Naive B cell (primary cell): ENCODE measurements around the gene SYCP2L. TPM values are rescaled to one million over a fixed set of nuclear protein-coding genes. Genes with fewer than 3 reads are reported as not detected.
"Not testable (repeated sequence)": the region's sequence is repeated elsewhere in the genome, so short reads cannot be mapped to it uniquely, and the experiment has no call there.

Source experiments
- ATAC-seq, 2 donors: fragments of 150-1000 bp; cut with Tn5 transposase; 2 replicates each; pipeline ENCODE4 v1.10.0; 2021; ENCODE audit warnings: low read depth in 2 of 2, mild to moderate bottlenecking in 2 of 2, moderate library complexity in 2 of 2
- DNase-seq: peaks from one replicate; pipeline ENCODE4 v3.0.0; 2022
- H3K27ac Mint-ChIP-seq, 6 donors: one replicate each; pipeline ENCODE4 v1.8.0; 2020 to 2022; ENCODE audit warnings: mild to moderate bottlenecking in 6 of 6, mixed read lengths in 6 of 6, moderate library complexity in 5 of 6, inconsistent platforms in 2 of 6
- H3K27me3 Mint-ChIP-seq, 3 donors: one replicate each; pipeline ENCODE4 v1.8.0; 2021 to 2022; ENCODE audit warnings: mixed read lengths in 3 of 3, mild to moderate bottlenecking in 1 of 3
- H3K36me3 Mint-ChIP-seq, 2 donors: one replicate each; pipeline ENCODE4 v1.8.0; 2020 to 2022; ENCODE audit warnings: mixed read lengths in 2 of 2, inconsistent platforms in 1 of 2, mild to moderate bottlenecking in 1 of 2
- H3K4me1 Mint-ChIP-seq, 3 donors: one replicate each; pipeline ENCODE4 v1.8.0; 2020 to 2022; ENCODE audit warnings: mixed read lengths in 3 of 3, inconsistent platforms in 1 of 3, mild to moderate bottlenecking in 1 of 3, moderate library complexity in 1 of 3
- H3K4me3 Mint-ChIP-seq, 8 donors: one replicate each; pipeline ENCODE4 v1.8.0; 2020 to 2022; ENCODE audit warnings: mild to moderate bottlenecking in 8 of 8, mixed read lengths in 8 of 8, moderate library complexity in 8 of 8, inconsistent platforms in 2 of 8
- H3K9me3 Mint-ChIP-seq, 7 donors: one replicate each; pipeline ENCODE4 v1.8.0; 2020 to 2022; ENCODE audit warnings: mixed read lengths in 7 of 7, mild to moderate bottlenecking in 5 of 7, inconsistent platforms in 2 of 7, moderate library complexity in 1 of 7
- polyA plus RNA-seq, 6 donors: library from polyadenylated mRNA; unstranded; fragments of 300-500 nt; fragmentation: Illumina TruSeq; gene quantifications; one replicate each; pipeline ENCODE4 v1.2.3, GENCODE V29; 2021; ENCODE audit warnings: low read depth in 6 of 6

Gene SYCP2L
- polyA plus RNA-seq, 6 donors from 2014 or later = not detected

- Mint-ChIP-seq H3K27ac (peak overlapping the region in 1 of 6 donors; percentile 38), H3K9me3 (no peaks in the 10 kb centered on the region), H3K4me1 (no peaks in the 10 kb centered on the region), H3K4me3 (no peak overlapping the region), H3K27me3 (peaks cover 0 to 12% (median 0%) of the 10 kb centered on the region in 3 donors), H3K36me3 (no peaks in the 10 kb centered on the region)
- ATAC-seq (no peak), DNase-seq (no peak)
Measured at GRCh38 chr6:10861086-10861485, 25.8 kb upstream of the SYCP2L start.

GRCh38 chr6:10862361-10862760 is 24.5 kb upstream of the SYCP2L start:
- ATAC-seq = no peak
- no peaks in the 10 kb centered on the region for H3K36me3 Mint-ChIP-seq
- peaks cover 0 to 5% (median 0%) of the 10 kb centered on the region in 3 donors for H3K27me3 Mint-ChIP-seq

GRCh38 chr6:10863031-10863430 is 23.8 kb upstream of the SYCP2L start:
- H3K36me3 Mint-ChIP-seq, H3K27me3 Mint-ChIP-seq, DNase-seq, H3K27ac Mint-ChIP-seq, H3K9me3 Mint-ChIP-seq, ATAC-seq, H3K4me3 Mint-ChIP-seq, H3K4me1 Mint-ChIP-seq: not testable (repeated sequence)

More at GRCh38 chr6:10862361-10862760, 24.5 kb upstream of the SYCP2L start:
- peaks cover 0 to 4% (median 0%) of the 10 kb centered on the region in 7 donors for H3K9me3 Mint-ChIP-seq
- DNase-seq = no peak
- H3K4me1 Mint-ChIP-seq = no peaks in the 10 kb centered on the region
- no peak overlapping the region for H3K27ac Mint-ChIP-seq
- H3K4me3 Mint-ChIP-seq = no peak overlapping the region

GRCh38 chr6:10866709-10867108 is 20.1 kb upstream of the SYCP2L start:
- not testable (repeated sequence) for H3K4me1 Mint-ChIP-seq, H3K36me3 Mint-ChIP-seq, DNase-seq, H3K27ac Mint-ChIP-seq, H3K9me3 Mint-ChIP-seq, H3K4me3 Mint-ChIP-seq, ATAC-seq
- H3K27me3 Mint-ChIP-seq = peaks cover 3 to 20% (median 7%) of the 10 kb centered on the region in 3 donors

GRCh38 chr6:10867952-10868351 is 18.9 kb upstream of the SYCP2L start:
- no peaks in the 10 kb centered on the region for H3K4me1 Mint-ChIP-seq
- H3K27me3 Mint-ChIP-seq = peaks cover 3 to 20% (median 8%) of the 10 kb centered on the region in 3 donors
- H3K27ac Mint-ChIP-seq = no peak overlapping the region
- no peak overlapping the region for H3K4me3 Mint-ChIP-seq
- DNase-seq (no peak), ATAC-seq (no peak)
- H3K36me3 Mint-ChIP-seq = no peaks in the 10 kb centered on the region
- H3K9me3 Mint-ChIP-seq = peaks cover 0 to 7% (median 0%) of the 10 kb centered on the region in 7 donors

- ATAC-seq = no peak
- Mint-ChIP-seq H3K36me3 (no peaks in the 10 kb centered on the region), H3K4me3 (no peak overlapping the region), H3K9me3 (peaks cover 0 to 4% (median 0%) of the 10 kb centered on the region in 7 donors), H3K27ac (no peak overlapping the region), H3K4me1 (no peaks in the 10 kb centered on the region), H3K27me3 (peaks cover 27 to 39% (median 37%) of the 10 kb centered on the region in 3 donors)
- no peak for DNase-seq
Measured at GRCh38 chr6:10873374-10873773, 13.5 kb upstream of the SYCP2L start.

GRCh38 chr6:10874207-10874606 is 12.6 kb upstream of the SYCP2L start:
- Mint-ChIP-seq H3K27me3 (peaks cover 27 to 44% (median 44%) of the 10 kb centered on the region in 3 donors), H3K36me3 (no peaks in the 10 kb centered on the region), H3K27ac (peak overlapping the region in 1 of 6 donors; percentile 18), H3K4me1 (no peaks in the 10 kb centered on the region), H3K4me3 (no peak overlapping the region), H3K9me3 (peaks cover 0 to 4% (median 0%) of the 10 kb centered on the region in 7 donors)
- no peak for DNase-seq
- ATAC-seq = no peak

- H3K4me3 Mint-ChIP-seq = no peak overlapping the region
- ATAC-seq (no peak), DNase-seq (no peak)
- H3K9me3 Mint-ChIP-seq = peaks cover 0 to 3% (median 0%) of the 10 kb centered on the region in 7 donors
- H3K27ac Mint-ChIP-seq = no peak overlapping the region
- peaks cover 0 to 4% of the 10 kb centered on the region in 2 donors for H3K36me3 Mint-ChIP-seq
- H3K4me1 Mint-ChIP-seq = no peaks in the 10 kb centered on the region
- peaks cover 35 to 46% (median 44%) of the 10 kb centered on the region in 3 donors for H3K27me3 Mint-ChIP-seq
Measured at GRCh38 chr6:10875026-10875425, 11.8 kb upstream of the SYCP2L start.

GRCh38 chr6:10877012-10877411 is 9.8 kb upstream of the SYCP2L start:
- no peak overlapping the region for H3K27ac Mint-ChIP-seq
- ATAC-seq (no peak), DNase-seq (no peak)
- peaks cover 0 to 9% (median 0%) of the 10 kb centered on the region in 3 donors for H3K4me1 Mint-ChIP-seq
- H3K9me3 Mint-ChIP-seq = peaks cover 0 to 6% (median 2%) of the 10 kb centered on the region in 7 donors
- H3K4me3 Mint-ChIP-seq = no peak overlapping the region
- H3K36me3 Mint-ChIP-seq = peaks cover 0 to 9% of the 10 kb centered on the region in 2 donors
- H3K27me3 Mint-ChIP-seq = peaks cover 43 to 58% (median 53%) of the 10 kb centered on the region in 3 donors

GRCh38 chr6:10877871-10878270 is 9.0 kb upstream of the SYCP2L start:
- Mint-ChIP-seq H3K4me3 (no peak overlapping the region), H3K27ac (no peak overlapping the region), H3K4me1 (peaks cover 0 to 17% (median 4%) of the 10 kb centered on the region in 3 donors), H3K27me3 (peaks cover 52 to 65% (median 61%) of the 10 kb centered on the region in 3 donors), H3K9me3 (peaks cover 0 to 6% (median 2%) of the 10 kb centered on the region in 7 donors), H3K36me3 (peaks cover 0 to 9% of the 10 kb centered on the region in 2 donors)
- ATAC-seq = no peak
- no peak for DNase-seq

GRCh38 chr6:10880366-10880765 is 6.5 kb upstream of the SYCP2L start:
- ATAC-seq (no peak), DNase-seq (no peak)
- H3K27ac Mint-ChIP-seq = peak overlapping the region in 1 of 6 donors; percentile 32
- H3K36me3 Mint-ChIP-seq = peaks cover 0 to 9% of the 10 kb centered on the region in 2 donors
- H3K27me3 Mint-ChIP-seq = peaks cover 53 to 67% (median 58%) of the 10 kb centered on the region in 3 donors
- peaks cover 0 to 11% (median 6%) of the 10 kb centered on the region in 7 donors for H3K9me3 Mint-ChIP-seq
- H3K4me3 Mint-ChIP-seq = no peak overlapping the region
- H3K4me1 Mint-ChIP-seq = peaks cover 0 to 24% (median 4%) of the 10 kb centered on the region in 3 donors

- peaks cover 0 to 11% (median 6%) of the 10 kb centered on the region in 7 donors for H3K9me3 Mint-ChIP-seq
- peak overlapping the region in 3 of 6 donors; percentile 33 to 79 (median 51) for H3K27ac Mint-ChIP-seq
- peaks cover 8 to 35% (median 8%) of the 10 kb centered on the region in 3 donors for H3K4me1 Mint-ChIP-seq
- H3K36me3 Mint-ChIP-seq, DNase-seq, ATAC-seq: not testable (repeated sequence)
- H3K4me3 Mint-ChIP-seq = peak overlapping the region in 3 of 8 donors; percentile 47 to 70 (median 51)
- peaks cover 51 to 84% (median 62%) of the 10 kb centered on the region in 3 donors for H3K27me3 Mint-ChIP-seq
Measured at GRCh38 chr6:10882253-10882630, 4.6 kb upstream of the SYCP2L start.

- H3K27ac Mint-ChIP-seq = peak overlapping the region in 3 of 6 donors; percentile 33 to 79 (median 51)
- H3K27me3 Mint-ChIP-seq = peaks cover 56 to 87% (median 62%) of the 10 kb centered on the region in 3 donors
- peaks cover 0 to 9% of the 10 kb centered on the region in 2 donors for H3K36me3 Mint-ChIP-seq
- ATAC-seq (no peak), DNase-seq (no peak)
- peak overlapping the region in 4 of 8 donors; percentile 36 to 70 (median 49) for H3K4me3 Mint-ChIP-seq
- H3K9me3 Mint-ChIP-seq = peaks cover 0 to 15% (median 8%) of the 10 kb centered on the region in 7 donors
- peaks cover 8 to 40% (median 11%) of the 10 kb centered on the region in 3 donors for H3K4me1 Mint-ChIP-seq
Measured at GRCh38 chr6:10882657-10883171, 4.1 kb upstream of the SYCP2L start.
